ENCODE results near the gene CAPN10. TPM values are rescaled to one million over a fixed set of nuclear protein-coding genes. Genes with fewer than 3 reads are reported as not detected.

The CAPN10 gene
- total and polyA plus RNA-seq, 2 experiments from 2014 or later: 24.2 to 28.8 TPM

DNA sequence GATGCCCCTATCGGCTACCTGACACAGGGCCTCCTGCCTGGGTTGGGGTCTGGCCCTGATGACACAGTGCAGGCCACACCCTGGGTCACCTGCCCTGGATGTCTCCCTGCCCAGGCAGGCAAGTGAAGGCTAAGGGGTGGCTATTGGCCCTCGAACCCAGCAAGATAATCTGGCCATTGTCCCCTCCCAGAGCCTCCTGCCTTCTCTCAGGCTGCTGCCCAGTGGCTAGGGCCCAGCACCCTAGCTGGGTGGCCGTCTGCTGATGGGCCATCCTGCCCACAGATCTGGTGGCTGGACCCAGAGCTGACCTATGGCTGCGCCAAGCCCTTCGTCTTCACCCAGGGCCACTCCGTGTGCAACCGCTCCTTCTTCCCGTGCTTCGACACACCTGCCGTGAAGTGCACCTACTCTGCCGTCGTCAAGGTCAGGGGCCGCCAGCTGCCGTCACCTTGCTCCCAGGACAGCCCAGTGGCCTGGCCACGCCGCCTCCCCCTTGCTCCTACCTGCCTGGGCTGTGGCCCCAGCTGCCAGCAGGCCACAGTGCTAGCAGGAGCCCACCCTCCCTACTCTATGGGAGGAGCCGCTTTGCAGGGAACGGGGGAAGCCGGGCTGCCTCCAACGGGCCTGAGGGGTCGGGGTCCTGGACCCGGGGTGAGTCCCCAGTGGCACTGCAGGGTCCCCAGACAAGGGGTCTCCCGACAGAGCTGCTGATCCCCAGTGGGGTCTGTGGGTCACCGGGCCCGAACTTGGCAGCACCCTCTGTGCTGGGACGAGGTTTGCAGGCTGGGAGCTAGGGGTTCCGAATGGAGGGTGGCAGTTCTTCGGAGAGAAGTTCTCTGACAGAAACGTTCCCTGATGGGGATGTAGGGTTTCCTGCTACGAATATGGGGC, 14.1 kb upstream of the CAPN10 start:
- H3K79me2 ChIP-seq: peaks cover 21% of the 10 kb centered on the region
- no peak overlapping the region for H3K4me2 ChIP-seq
- no peak overlapping the region for H3K27ac ChIP-seq
- no peaks in the 10 kb centered on the region for H3K9me2 ChIP-seq (replicated peaks; ENCODE audit: insufficient read depth)
- H4K20me1 ChIP-seq (ENCODE audit: insufficient read depth, poor library complexity, severe bottlenecking): peaks cover 13% of the 10 kb centered on the region
- H3K27me3 ChIP-seq: no peaks in the 10 kb centered on the region
- H2AFZ ChIP-seq: no peak overlapping the region
- no peak for DNase-seq (ENCODE audit: low spot score)
- no peaks in the 10 kb centered on the region for H3K36me3 ChIP-seq (replicated peaks; ENCODE audit: insufficient read depth, low read depth)
- no peaks in the 10 kb centered on the region for H3K9me3 ChIP-seq (ENCODE audit: low read depth)
- H3K4me3 ChIP-seq: no peak overlapping the region
- WGBS (ENCODE audit: low lambda C conversion rate, missing lambda C conversion rate): 91% methylated on average over 30 of the region's 30 CpGs
- TF ChIP-seq, protein P1, sequence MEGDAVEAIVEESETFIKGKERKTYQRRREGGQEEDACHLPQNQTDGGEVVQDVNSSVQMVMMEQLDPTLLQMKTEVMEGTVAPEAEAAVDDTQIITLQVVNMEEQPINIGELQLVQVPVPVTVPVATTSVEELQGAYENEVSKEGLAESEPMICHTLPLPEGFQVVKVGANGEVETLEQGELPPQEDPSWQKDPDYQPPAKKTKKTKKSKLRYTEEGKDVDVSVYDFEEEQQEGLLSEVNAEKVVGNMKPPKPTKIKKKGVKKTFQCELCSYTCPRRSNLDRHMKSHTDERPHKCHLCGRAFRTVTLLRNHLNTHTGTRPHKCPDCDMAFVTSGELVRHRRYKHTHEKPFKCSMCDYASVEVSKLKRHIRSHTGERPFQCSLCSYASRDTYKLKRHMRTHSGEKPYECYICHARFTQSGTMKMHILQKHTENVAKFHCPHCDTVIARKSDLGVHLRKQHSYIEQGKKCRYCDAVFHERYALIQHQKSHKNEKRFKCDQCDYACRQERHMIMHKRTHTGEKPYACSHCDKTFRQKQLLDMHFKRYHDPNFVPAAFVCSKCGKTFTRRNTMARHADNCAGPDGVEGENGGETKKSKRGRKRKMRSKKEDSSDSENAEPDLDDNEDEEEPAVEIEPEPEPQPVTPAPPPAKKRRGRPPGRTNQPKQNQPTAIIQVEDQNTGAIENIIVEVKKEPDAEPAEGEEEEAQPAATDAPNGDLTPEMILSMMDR (IDR thresholded peaks at IDR 0.05; ENCODE audit: poor library complexity): no peak
- TF ChIP-seq EZH2 (IDR thresholded peaks at IDR 0.05; ENCODE audit: borderline replicate concordance) (no peak), EZH2phosphoT487 (IDR thresholded peaks at IDR 0.05; ENCODE audit: low read depth, severe bottlenecking, unreplicated experiment) (no peak)
- H3K4me1 ChIP-seq (ENCODE audit: insufficient read depth): peaks cover 6% of the 10 kb centered on the region

DNA sequence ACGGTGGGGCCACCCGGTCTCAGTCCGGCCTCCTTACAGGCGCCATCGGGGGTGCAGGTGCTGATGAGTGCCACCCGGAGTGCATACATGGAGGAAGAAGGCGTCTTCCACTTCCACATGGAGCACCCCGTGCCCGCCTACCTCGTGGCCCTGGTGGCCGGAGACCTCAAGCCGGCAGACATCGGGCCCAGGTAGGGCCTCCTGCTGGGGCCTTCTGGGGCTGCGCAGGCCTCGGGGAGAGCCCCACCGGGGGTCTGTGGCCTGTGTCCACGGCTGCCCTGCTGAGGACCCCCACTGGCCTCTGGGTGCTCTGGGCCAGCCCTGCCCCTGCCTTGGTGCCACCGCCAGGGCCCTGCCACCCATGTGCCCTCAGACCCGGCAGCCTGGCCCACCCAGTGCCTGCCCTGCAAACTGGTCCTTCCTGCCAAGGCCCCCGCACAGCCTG, 13.4 kb upstream of the CAPN10 start:
- H4K20me1 ChIP-seq (ENCODE audit: insufficient read depth, poor library complexity, severe bottlenecking): peaks cover 13% of the 10 kb centered on the region
- no peak overlapping the region for H3K27ac ChIP-seq
- DNase-seq (ENCODE audit: low spot score): no peak
- WGBS (ENCODE audit: low lambda C conversion rate, missing lambda C conversion rate): 93% methylated on average over 17 of the region's 20 CpGs
- H3K4me3 ChIP-seq: no peak overlapping the region
- H3K27me3 ChIP-seq: no peaks in the 10 kb centered on the region
- H2AFZ ChIP-seq: no peak overlapping the region
- H3K4me1 ChIP-seq (ENCODE audit: insufficient read depth): no peaks in the 10 kb centered on the region
- peaks cover 25% of the 10 kb centered on the region for H3K79me2 ChIP-seq
- H3K9me3 ChIP-seq (ENCODE audit: low read depth): no peaks in the 10 kb centered on the region
- H3K9me2 ChIP-seq (replicated peaks; ENCODE audit: insufficient read depth): no peaks in the 10 kb centered on the region
- H3K36me3 ChIP-seq (replicated peaks; ENCODE audit: insufficient read depth, low read depth): no peaks in the 10 kb centered on the region
- TF ChIP-seq EZH2phosphoT487 (IDR thresholded peaks at IDR 0.05; ENCODE audit: low read depth, severe bottlenecking, unreplicated experiment) (no peak), EZH2 (IDR thresholded peaks at IDR 0.05; ENCODE audit: borderline replicate concordance) (no peak)
- H3K4me2 ChIP-seq: no peak overlapping the region

DNA sequence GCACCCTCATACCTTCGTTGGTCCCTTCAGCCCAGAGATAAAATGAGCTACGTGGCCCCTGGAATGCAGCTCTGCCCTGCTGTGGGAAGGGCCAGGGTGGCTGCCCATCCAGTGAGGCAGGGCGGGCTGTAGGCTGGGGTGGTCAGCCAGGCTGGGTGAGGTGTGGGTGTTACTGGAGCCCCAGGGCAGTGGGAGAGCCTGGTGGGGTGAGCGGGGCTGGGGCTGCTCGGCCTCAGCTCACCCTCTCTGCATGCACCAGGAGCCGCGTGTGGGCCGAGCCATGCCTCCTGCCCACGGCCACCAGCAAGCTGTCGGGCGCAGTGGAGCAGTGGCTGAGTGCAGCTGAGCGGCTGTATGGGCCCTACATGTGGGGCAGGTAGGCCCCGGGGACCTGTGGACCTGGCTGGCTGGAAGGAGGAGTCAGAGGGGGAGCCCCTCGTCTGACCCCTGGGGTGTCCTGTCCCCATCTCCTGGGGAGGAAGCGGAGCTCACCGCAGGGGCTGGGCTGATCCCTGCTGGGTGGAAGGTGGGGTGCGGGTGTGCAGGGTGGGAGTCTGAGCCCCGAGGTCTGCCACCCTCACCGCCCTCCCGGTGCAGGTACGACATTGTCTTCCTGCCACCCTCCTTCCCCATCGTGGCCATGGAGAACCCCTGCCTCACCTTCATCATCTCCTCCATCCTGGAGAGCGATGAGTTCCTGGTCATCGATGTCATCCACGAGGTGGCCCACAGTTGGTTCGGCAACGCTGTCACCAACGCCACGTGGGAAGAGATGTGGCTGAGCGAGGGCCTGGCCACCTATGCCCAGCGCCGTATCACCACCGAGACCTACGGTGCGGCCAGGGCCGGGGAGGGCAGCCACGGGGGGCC, 12.8 kb upstream of the CAPN10 start:
- peaks cover 13% of the 10 kb centered on the region for H4K20me1 ChIP-seq (ENCODE audit: insufficient read depth, poor library complexity, severe bottlenecking)
- DNase-seq (ENCODE audit: low spot score): no peak
- H3K4me1 ChIP-seq (ENCODE audit: insufficient read depth): peaks cover 1% of the 10 kb centered on the region
- H3K27ac ChIP-seq: no peak overlapping the region
- TF ChIP-seq EZH2 (IDR thresholded peaks at IDR 0.05; ENCODE audit: borderline replicate concordance) (no peak), EZH2phosphoT487 (IDR thresholded peaks at IDR 0.05; ENCODE audit: low read depth, severe bottlenecking, unreplicated experiment) (no peak)
- WGBS (ENCODE audit: low lambda C conversion rate, missing lambda C conversion rate): 94% methylated on average over 35 of the region's 37 CpGs
- no peaks in the 10 kb centered on the region for H3K9me2 ChIP-seq (replicated peaks; ENCODE audit: insufficient read depth)
- H2AFZ ChIP-seq: no peak overlapping the region
- H3K79me2 ChIP-seq: peaks cover 25% of the 10 kb centered on the region
- no peaks in the 10 kb centered on the region for H3K27me3 ChIP-seq
- H3K9me3 ChIP-seq (ENCODE audit: low read depth): no peaks in the 10 kb centered on the region
- no peaks in the 10 kb centered on the region for H3K36me3 ChIP-seq (replicated peaks; ENCODE audit: insufficient read depth, low read depth)
- H3K4me2 ChIP-seq: no peak overlapping the region
- H3K4me3 ChIP-seq: no peak overlapping the region

DNA sequence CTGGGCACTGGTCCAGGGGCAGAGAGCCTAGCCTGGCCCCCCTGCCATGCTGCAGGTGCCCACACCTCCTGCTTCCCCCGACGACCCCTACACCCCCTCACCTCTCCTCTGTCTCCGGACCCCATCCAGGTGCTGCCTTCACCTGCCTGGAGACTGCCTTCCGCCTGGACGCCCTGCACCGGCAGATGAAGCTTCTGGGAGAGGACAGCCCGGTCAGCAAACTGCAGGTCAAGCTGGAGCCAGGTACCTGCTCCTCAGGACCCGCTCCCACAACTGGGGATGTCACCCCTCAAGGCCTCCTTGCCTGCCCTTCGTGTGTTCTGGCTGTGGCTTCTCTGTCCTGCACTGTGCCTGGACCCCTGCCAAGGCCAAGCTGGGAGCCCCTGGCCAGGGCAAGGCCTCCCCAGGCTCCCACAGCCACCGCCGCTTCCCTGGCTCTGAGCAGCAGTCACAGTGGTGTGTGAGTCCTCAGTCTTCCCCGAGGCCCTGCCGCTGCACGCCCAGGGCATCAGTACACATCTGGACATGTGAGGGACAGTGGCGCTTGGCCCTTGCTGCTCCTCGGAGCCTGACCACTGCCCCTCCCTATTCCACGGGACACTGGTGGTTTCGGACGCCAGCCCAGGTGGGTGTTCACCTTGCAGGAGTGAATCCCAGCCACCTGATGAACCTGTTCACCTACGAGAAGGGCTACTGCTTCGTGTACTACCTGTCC, 12.0 kb upstream of the CAPN10 start:
- H3K36me3 ChIP-seq (replicated peaks; ENCODE audit: insufficient read depth, low read depth): no peaks in the 10 kb centered on the region
- TF ChIP-seq, protein P1 (IDR thresholded peaks at IDR 0.05; ENCODE audit: poor library complexity): no peak
- no peak for TF ChIP-seq EZH2 (IDR thresholded peaks at IDR 0.05; ENCODE audit: borderline replicate concordance)
- no peak for TF ChIP-seq EZH2phosphoT487 (IDR thresholded peaks at IDR 0.05; ENCODE audit: low read depth, severe bottlenecking, unreplicated experiment)
- no peak overlapping the region for H3K27ac ChIP-seq
- H2AFZ ChIP-seq: no peak overlapping the region
- H3K27me3 ChIP-seq: no peaks in the 10 kb centered on the region
- no peak for DNase-seq (ENCODE audit: low spot score)
- no peak overlapping the region for H3K4me3 ChIP-seq
- peaks cover 9% of the 10 kb centered on the region for H4K20me1 ChIP-seq (ENCODE audit: insufficient read depth, poor library complexity, severe bottlenecking)
- peaks cover 22% of the 10 kb centered on the region for H3K79me2 ChIP-seq
- H3K4me2 ChIP-seq: no peak overlapping the region
- H3K4me1 ChIP-seq (ENCODE audit: insufficient read depth): peaks cover 9% of the 10 kb centered on the region
- H3K9me2 ChIP-seq (replicated peaks; ENCODE audit: insufficient read depth): no peaks in the 10 kb centered on the region
- 95% methylated on average over 18 of the region's 21 CpGs for WGBS (ENCODE audit: low lambda C conversion rate, missing lambda C conversion rate)
- H3K9me3 ChIP-seq (ENCODE audit: low read depth): no peaks in the 10 kb centered on the region
